Measurements from ENCODE around the gene YPEL4.

GRCh38 chr11:57610170-57610569, 39.5 kb downstream of the YPEL4 start:
- no peak for TF ChIP-seq CTCF (IDR thresholded peaks at IDR 0.05)
- TF ChIP-seq POLR2A (IDR thresholded peaks at IDR 0.05): no peak
